ENCODE data around the gene CFAP74.

CFAP74 gene

GRCh38 chr1:1927751-1928150 is 75.8 kb downstream of the CFAP74 start:
- DNase-seq (ENCODE audit: low read depth, low spot score), result no peak

- no peak for DNase-seq (ENCODE audit: low read depth, low spot score)
These were observed 76.5 kb downstream of the CFAP74 start for GRCh38 chr1:1926886-1927660.

GRCh38 chr1:1926346-1926811 is 77.2 kb downstream of the CFAP74 start:
- DNase-seq (ENCODE audit: low read depth, low spot score), result no peak

GRCh38 chr1:1925437-1926345 is 77.9 kb downstream of the CFAP74 start:
- DNase-seq (ENCODE audit: low read depth, low spot score), result no peak

GRCh38 chr1:1924849-1925248 is 78.7 kb downstream of the CFAP74 start:
- DNase-seq (ENCODE audit: low read depth, low spot score), result no peak

GRCh38 chr1:1924386-1924785 is 79.2 kb downstream of the CFAP74 start:
- no peak for DNase-seq (ENCODE audit: low read depth, low spot score)

GRCh38 chr1:1922956-1923833 is 80.4 kb downstream of the CFAP74 start:
- peak; percentile 33 for DNase-seq (ENCODE audit: low read depth, low spot score)

- no peak for DNase-seq (ENCODE audit: low read depth, low spot score)
These were observed 81.0 kb downstream of the CFAP74 start for GRCh38 chr1:1922702-1922955.

- no peak for DNase-seq (ENCODE audit: low read depth, low spot score)
These were observed 81.5 kb downstream of the CFAP74 start for GRCh38 chr1:1921901-1922701.

- no peak for DNase-seq (ENCODE audit: low read depth, low spot score)
These were observed 82.1 kb downstream of the CFAP74 start for GRCh38 chr1:1921459-1921862.

- no peak for DNase-seq (ENCODE audit: low read depth, low spot score)
These were observed 82.8 kb downstream of the CFAP74 start for GRCh38 chr1:1920608-1921458.

- DNase-seq (ENCODE audit: low read depth, low spot score), result no peak
These were observed 83.5 kb downstream of the CFAP74 start for GRCh38 chr1:1920057-1920607.

- peak; percentile 100 for DNase-seq (ENCODE audit: low read depth, low spot score)
These were observed 84.1 kb downstream of the CFAP74 start for GRCh38 chr1:1919304-1920056.

- DNase-seq (ENCODE audit: low read depth, low spot score), result no peak
These were observed 84.7 kb downstream of the CFAP74 start, which contains the start of gene TMEM52 for GRCh38 chr1:1918901-1919303. Gene TMEM52, minus strand, starts transcription at chr1:1919279. Its CDS starts 14 bp downstream, at chr1:1919265.

- DNase-seq (ENCODE audit: low read depth, low spot score), result no peak
These were observed 85.3 kb downstream of the CFAP74 start for GRCh38 chr1:1917995-1918900.

- DNase-seq (ENCODE audit: low read depth, low spot score), result no peak
These were observed 86.1 kb downstream of the CFAP74 start for GRCh38 chr1:1917304-1917976.

- no peak for DNase-seq (ENCODE audit: low read depth, low spot score)
These were observed 86.7 kb downstream of the CFAP74 start for GRCh38 chr1:1916851-1917251.
